Mesothelial cell of epicardium (in vitro differentiated cells): ENCODE results near the gene CFAP251. TPM values are rescaled to one million over a fixed set of nuclear protein-coding genes. Genes with fewer than 3 reads are reported as not detected.
A peak's percentile ranks its signal among the peaks of the same experiment; 100 is the strongest.
"Not testable (repeated sequence)": the region's sequence is repeated elsewhere in the genome, so short reads cannot be mapped to it uniquely, and the experiment has no call there.

Experiments used
- DNase-seq, 2 experiments: peaks; one replicate each; pipeline ENCODE4 v3.0.0; 2021; ENCODE audit warnings: low spot score in 2 of 2; ENCODE audit not compliant: unreplicated experiment in 2 of 2
- H3K27ac Mint-ChIP-seq: 2 replicates; pipeline ENCODE4 v1.8.0; 2021; ENCODE audit warnings: mixed read lengths
- H3K27me3 Mint-ChIP-seq: 2 replicates; pipeline ENCODE4 v1.8.0; 2021; ENCODE audit warnings: low read depth, mixed read lengths
- H3K36me3 Mint-ChIP-seq: 2 replicates; pipeline ENCODE4 v1.8.0; 2021; ENCODE audit warnings: mixed read lengths
- H3K4me1 Mint-ChIP-seq: 2 replicates; pipeline ENCODE4 v1.8.0; 2021; ENCODE audit warnings: mixed read lengths
- H3K4me3 Mint-ChIP-seq: 2 replicates; pipeline ENCODE4 v1.8.0; 2021; ENCODE audit warnings: mild to moderate bottlenecking, moderate library complexity, mixed read lengths
- H3K9me3 Mint-ChIP-seq: 2 replicates; pipeline ENCODE4 v1.8.0; 2021; ENCODE audit warnings: mixed read lengths
- CTCF ChIP-seq: fragments of 200-600 bp; sonication (generic); IDR thresholded peaks from one replicate; pipeline ENCODE4 v1.5.0; 2021; ENCODE audit warnings: antibody characterized with exemption; ENCODE audit not compliant: unreplicated experiment
- total RNA-seq: library from RNA; stranded (reverse); gene quantifications from 3 replicates; pipeline ENCODE4 v1.2.1, GENCODE V29; 2021

Gene CFAP251
- total RNA-seq, 1 donor from 2014 or later, result 6.9 TPM

DNA sequence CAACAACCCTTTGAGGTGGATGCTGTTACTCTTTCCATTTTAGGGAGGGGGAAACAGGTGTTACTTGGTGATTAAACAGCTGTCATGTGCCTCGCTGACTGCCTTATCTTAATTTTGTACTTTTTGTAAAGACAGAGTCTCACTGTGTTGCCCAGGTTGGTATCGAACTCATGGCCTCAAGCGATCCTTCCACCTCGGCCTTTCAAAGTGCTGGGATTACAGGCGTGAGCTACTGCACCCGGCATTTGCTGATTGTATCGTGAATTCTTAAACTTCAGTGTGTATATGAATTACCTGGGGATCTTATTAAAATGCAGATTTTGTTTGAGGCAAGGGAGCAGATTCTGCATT is 29.1 kb upstream of the CFAP251 start:
- Mint-ChIP-seq H3K27me3 (peaks cover 5% of the 10 kb centered on the region), H3K36me3 (peaks cover 4% of the 10 kb centered on the region), H3K27ac (peak overlapping the region; percentile 99), H3K4me3 (peak overlapping the region; percentile 95), H3K9me3 (no peaks in the 10 kb centered on the region), H3K4me1 (peaks cover 26% of the 10 kb centered on the region)
- no peak for TF ChIP-seq CTCF
- no peak for DNase-seq

GRCh38 chr12:121889661-121890060 is 28.7 kb upstream of the CFAP251 start:
- H3K4me3 Mint-ChIP-seq, result peak overlapping the region; percentile 95
- not testable (repeated sequence) for H3K36me3 Mint-ChIP-seq, H3K9me3 Mint-ChIP-seq, H3K27me3 Mint-ChIP-seq, DNase-seq
- peak overlapping the region; percentile 99 for H3K27ac Mint-ChIP-seq
- peaks cover 27% of the 10 kb centered on the region for H3K4me1 Mint-ChIP-seq

DNA sequence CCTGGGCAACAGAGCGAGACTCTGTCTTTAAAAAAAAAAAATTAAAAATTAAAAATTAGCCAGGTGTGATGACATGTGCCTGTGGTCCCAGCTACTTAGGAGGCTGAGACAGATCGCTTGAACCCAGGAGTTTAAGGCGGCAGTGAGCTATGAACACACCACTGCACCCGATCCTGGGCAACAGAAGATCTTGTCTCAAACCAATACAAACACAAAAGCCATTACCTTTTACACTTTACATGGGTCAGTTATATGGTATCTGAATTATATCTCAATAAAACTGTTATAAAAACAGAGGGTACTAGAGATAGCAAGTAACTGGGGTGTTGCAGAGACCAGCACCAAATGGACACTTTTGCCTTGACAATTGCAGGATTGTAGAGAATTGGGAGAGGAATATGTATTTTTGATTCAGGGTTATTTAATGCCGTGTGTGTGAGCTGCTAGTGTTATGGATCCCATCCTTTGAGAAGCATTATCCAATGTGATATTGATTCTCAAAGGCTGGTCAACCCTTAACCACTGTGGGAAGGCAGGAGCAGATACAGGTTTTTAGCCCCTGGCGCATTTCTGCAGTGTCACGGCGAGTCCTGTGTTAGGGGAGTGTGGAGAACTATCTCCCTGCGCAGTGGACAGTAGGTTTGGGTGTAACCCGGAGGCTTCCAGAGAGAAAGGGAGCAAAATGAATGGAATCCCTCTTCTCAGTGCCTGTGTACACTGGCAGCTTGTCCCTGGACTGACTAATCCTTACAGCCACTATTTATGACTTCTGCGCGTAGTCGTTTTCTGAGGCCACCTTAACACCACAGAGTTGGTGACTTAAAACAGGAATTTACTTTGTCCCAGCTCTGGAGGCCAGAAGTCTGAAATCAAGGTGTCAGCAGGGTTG is 25.5 kb upstream of the CFAP251 start:
- Mint-ChIP-seq H3K27me3 (no peaks in the 10 kb centered on the region), H3K36me3 (peaks cover 12% of the 10 kb centered on the region), H3K27ac (peak overlapping the region; percentile 43), H3K4me3 (no peak overlapping the region), H3K4me1 (peaks cover 27% of the 10 kb centered on the region), H3K9me3 (no peaks in the 10 kb centered on the region)
- no peak for TF ChIP-seq CTCF
- no peak for DNase-seq

DNA sequence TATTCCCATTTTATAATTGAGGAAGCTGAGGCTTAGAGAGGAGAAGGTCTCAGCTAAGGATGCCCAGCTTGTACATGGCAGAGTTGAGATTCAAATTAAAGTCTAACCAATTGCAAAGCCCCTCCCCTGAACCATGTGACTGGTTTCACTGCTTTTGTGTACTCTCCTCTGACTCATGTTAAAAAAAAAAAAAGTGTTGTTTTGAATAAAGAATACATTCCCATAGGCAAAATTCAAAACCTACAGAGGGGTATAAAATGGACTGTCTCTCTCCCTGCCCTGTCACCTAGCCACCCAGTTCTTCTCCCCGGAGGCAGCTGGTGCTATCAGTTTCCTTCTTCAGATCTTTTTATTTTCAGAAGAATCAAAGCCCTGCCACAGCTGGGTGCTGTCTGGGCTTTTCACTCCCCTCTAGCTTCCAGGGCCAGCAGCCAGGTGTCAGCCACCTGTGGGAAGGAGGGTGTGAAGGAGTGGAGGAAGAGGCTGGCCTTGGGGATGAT is 24.4 kb upstream of the CFAP251 start:
- H3K4me3 Mint-ChIP-seq, result no peak overlapping the region
- peaks cover 13% of the 10 kb centered on the region for H3K36me3 Mint-ChIP-seq
- peaks cover 20% of the 10 kb centered on the region for H3K4me1 Mint-ChIP-seq
- H3K27me3 Mint-ChIP-seq, result no peaks in the 10 kb centered on the region
- peak overlapping the region; percentile 92 for H3K27ac Mint-ChIP-seq
- no peaks in the 10 kb centered on the region for H3K9me3 Mint-ChIP-seq
- TF ChIP-seq CTCF, result no peak
- no peak for DNase-seq

GRCh38 chr12:121894633-121895032 is 23.8 kb upstream of the CFAP251 start:
- Mint-ChIP-seq H3K36me3 (peaks cover 18% of the 10 kb centered on the region), H3K9me3 (no peaks in the 10 kb centered on the region), H3K27me3 (no peaks in the 10 kb centered on the region), H3K4me3 (no peak overlapping the region), H3K27ac (no peak overlapping the region), H3K4me1 (peaks cover 14% of the 10 kb centered on the region)
- no peak for DNase-seq
- TF ChIP-seq CTCF, result no peak

- Mint-ChIP-seq H3K9me3 (no peaks in the 10 kb centered on the region), H3K27ac (no peak overlapping the region), H3K36me3 (peaks cover 35% of the 10 kb centered on the region), H3K4me3 (no peak overlapping the region), H3K4me1 (peaks cover 9% of the 10 kb centered on the region), H3K27me3 (no peaks in the 10 kb centered on the region)
- no peak for TF ChIP-seq CTCF
- DNase-seq, result no peak
These were observed 20.1 kb upstream of the CFAP251 start for GRCh38 chr12:121898287-121898686.
